Tibial nerve (tissue), 4 donors: ENCODE data around the gene ZC3H12C. TPM values are rescaled to one million over a fixed set of nuclear protein-coding genes. Genes with fewer than 3 reads are reported as not detected.

Source experiments
- DNase-seq, 2 donors: peaks; one replicate each; pipeline ENCODE4 v3.0.0-alpha.2; 2019; ENCODE audit warnings: low spot score in 2 of 2
- H3K27ac ChIP-seq, 4 donors: fragments of 200-600 bp; sonication (generic) in 3 of 4; one replicate each; pipeline ENCODE4 v1.5.1; 2017 to 2019; ENCODE audit warnings: mild to moderate bottlenecking in 1 of 4
- H3K27me3 ChIP-seq, 2 donors: fragments of 200-600 bp; sonication (generic) in 1 of 2; one replicate each; pipeline versions ENCODE4 v1.5.1 to v1.6.0; 2017 to 2019
- H3K36me3 ChIP-seq, 3 donors: fragments of 200-600 bp; sonication (generic); one replicate each; pipeline ENCODE4 v1.5.1; 2018 to 2019
- H3K4me1 ChIP-seq, 4 donors: fragments of 200-600 bp; sonication (generic) in 3 of 4; one replicate each; pipeline ENCODE4 v1.5.1; 2017 to 2019
- H3K4me3 ChIP-seq, 4 donors: fragments of 200-600 bp; sonication (generic) in 3 of 4; one replicate each; pipeline ENCODE4 v1.5.1; 2017 to 2019; ENCODE audit warnings: mild to moderate bottlenecking in 1 of 4, moderate library complexity in 1 of 4
- H3K9me3 ChIP-seq, 4 donors: fragments of 200-600 bp; sonication (generic) in 3 of 4; one replicate each; pipeline ENCODE4 v1.5.1; 2017 to 2019
- EP300 ChIP-seq, 2 donors: sonication (generic); formaldehyde crosslinking; IDR thresholded peaks; one replicate each; pipeline ENCODE4 v1.6.1; 2017; ENCODE audit warnings: antibody characterized with exemption in 2 of 2, mild to moderate bottlenecking in 1 of 2
- POLR2A ChIP-seq, 2 donors: fragments of 450-650 bp; IDR thresholded peaks; one replicate each; pipeline ENCODE4 v1.6.1; 2017; ENCODE audit warnings: antibody characterized with exemption in 2 of 2, mild to moderate bottlenecking in 2 of 2, moderate library complexity in 2 of 2
- WGBS, 2 donors: methylation state at CpG; one replicate each; pipeline ENCODE4 v1.1.5; 2018; 5-methylcytosine and 5-hydroxymethylcytosine counted together
- total RNA-seq, 4 donors: library from RNA; depleted of rRNA; stranded (reverse); fragments of >200 nt; gene quantifications; one replicate each; pipeline ENCODE4 v1.1.0, GENCODE V29; 2016
- TF ChIP-seq, protein P1 (sequence below), 5 experiments: fragments of 200-600 bp in 3 of 5; fragments of 450-650 bp in 2 of 5; sonication (generic) in 3 of 5; IDR thresholded peaks; one replicate each; pipeline ENCODE4 v1.5.1; 2016 to 2019; ENCODE audit warnings: antibody characterized with exemption in 5 of 5, mild to moderate bottlenecking in 3 of 5, moderate library complexity in 2 of 5

The ZC3H12C gene
- total RNA-seq, 4 donors from 2014 or later = 15.9 to 26.0 (median 19.4) TPM

DNA sequence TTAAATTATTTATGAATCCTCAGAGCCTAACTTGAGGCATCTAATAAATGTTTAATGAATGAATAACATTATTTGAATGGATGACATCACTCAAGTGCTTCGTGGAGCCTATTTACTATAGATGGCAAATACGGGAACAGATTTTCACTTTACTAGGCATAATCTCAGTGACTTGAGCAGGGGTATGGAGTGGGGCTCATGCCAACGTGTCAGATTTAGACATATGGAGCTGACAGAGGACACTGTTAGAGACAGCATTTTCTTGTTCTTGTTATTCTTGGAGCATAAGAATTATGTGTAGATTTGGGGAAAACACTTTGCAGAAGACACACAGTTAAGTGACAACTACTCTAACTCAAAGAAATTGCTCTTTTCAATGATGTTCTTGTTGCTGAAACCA, 124.7 kb downstream of the ZC3H12C start:
- 43 to 46% methylated on average over 3 of the region's 3 CpGs for WGBS, 2 donors
- Histone ChIP-seq H3K36me3 (peaks cover 0 to 19% (median 0%) of the 10 kb centered on the region in 3 donors), H3K27ac (no peak overlapping the region), H3K4me3 (no peak overlapping the region), H3K4me1 (no peaks in the 10 kb centered on the region), H3K9me3 (no peaks in the 10 kb centered on the region), H3K27me3 (no peaks in the 10 kb centered on the region)
- TF ChIP-seq, protein P1, sequence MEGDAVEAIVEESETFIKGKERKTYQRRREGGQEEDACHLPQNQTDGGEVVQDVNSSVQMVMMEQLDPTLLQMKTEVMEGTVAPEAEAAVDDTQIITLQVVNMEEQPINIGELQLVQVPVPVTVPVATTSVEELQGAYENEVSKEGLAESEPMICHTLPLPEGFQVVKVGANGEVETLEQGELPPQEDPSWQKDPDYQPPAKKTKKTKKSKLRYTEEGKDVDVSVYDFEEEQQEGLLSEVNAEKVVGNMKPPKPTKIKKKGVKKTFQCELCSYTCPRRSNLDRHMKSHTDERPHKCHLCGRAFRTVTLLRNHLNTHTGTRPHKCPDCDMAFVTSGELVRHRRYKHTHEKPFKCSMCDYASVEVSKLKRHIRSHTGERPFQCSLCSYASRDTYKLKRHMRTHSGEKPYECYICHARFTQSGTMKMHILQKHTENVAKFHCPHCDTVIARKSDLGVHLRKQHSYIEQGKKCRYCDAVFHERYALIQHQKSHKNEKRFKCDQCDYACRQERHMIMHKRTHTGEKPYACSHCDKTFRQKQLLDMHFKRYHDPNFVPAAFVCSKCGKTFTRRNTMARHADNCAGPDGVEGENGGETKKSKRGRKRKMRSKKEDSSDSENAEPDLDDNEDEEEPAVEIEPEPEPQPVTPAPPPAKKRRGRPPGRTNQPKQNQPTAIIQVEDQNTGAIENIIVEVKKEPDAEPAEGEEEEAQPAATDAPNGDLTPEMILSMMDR (IDR thresholded peaks at IDR 0.05) = no peak
- TF ChIP-seq EP300 (IDR thresholded peaks at IDR 0.05) = no peak
- no peak for TF ChIP-seq POLR2A (IDR thresholded peaks at IDR 0.05)
- no peak for DNase-seq

DNA sequence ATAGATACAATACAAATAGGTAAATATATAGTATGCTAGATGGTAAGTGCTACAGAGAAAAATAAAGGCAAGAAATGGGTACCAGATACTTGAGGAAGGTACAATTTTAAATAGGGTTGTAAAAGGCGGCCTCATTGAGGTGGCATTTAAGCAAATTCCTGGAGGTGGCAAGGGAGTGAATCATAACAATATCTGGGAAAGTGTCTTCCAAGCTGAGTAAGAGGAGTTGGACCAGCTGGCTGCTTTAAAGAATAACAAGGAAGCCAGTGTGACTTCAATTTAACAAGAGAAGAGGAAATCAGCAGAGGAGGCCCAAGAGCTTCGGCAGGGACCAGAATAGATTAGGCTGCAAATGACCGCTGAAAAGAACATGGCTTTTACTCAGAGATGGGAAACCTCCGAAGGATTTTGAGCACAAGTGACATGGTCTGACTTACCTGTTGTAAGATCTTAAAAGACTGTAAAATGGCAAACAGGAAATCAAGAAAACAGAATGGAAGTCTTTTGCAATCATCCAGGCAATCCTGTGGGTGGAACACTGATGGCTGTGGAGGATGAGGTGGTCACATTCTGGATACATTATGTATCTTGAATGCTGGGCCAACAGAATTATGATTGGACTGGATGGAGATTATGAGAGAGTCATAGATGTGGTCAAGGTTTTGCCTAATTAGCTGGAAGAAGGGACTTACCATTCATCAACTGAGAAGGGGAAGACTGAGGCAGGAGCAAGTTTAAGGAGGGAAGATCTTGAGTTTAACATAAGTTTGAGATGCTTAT, 126.0 kb downstream of the ZC3H12C start:
- TF ChIP-seq, protein P1 (IDR thresholded peaks at IDR 0.05) = no peak
- TF ChIP-seq POLR2A (IDR thresholded peaks at IDR 0.05) (no peak), EP300 (IDR thresholded peaks at IDR 0.05) (no peak)
- Histone ChIP-seq H3K27me3 (no peaks in the 10 kb centered on the region), H3K9me3 (peaks cover 0 to under 1% (median 0%) of the 10 kb centered on the region in 4 donors), H3K27ac (no peak overlapping the region), H3K4me3 (no peak overlapping the region), H3K4me1 (no peaks in the 10 kb centered on the region), H3K36me3 (peaks cover 0 to 26% (median 0%) of the 10 kb centered on the region in 3 donors)
- WGBS, 2 donors = 92 to 96% methylated on average over 4 of the region's 4 CpGs
- no peak for DNase-seq

Other genes starting within 250 kb of the ZC3H12C start
- gene RDX, start 203.2 kb downstream of the ZC3H12C start, total RNA-seq = 100 to 1,000 TPM in 1 of 4 donors, 10 to 100 TPM in 3; 59.8 to 120 (median 88.8) TPM